HG02884 (cell line): ENCODE measurements around the gene FBXW10B.
"Not testable (repeated sequence)": the region's sequence is repeated elsewhere in the genome, so short reads cannot be mapped to it uniquely, and the experiment has no call there.

Experiments
- ATAC-seq: cut with Tn5 transposase; IDR thresholded peaks from one replicate; pipeline ENCODE4 v1.9.1; 2021; ENCODE audit warnings: mild to moderate bottlenecking, moderate library complexity; ENCODE audit not compliant: unreplicated experiment

FBXW10B gene

GRCh38 chr17:15619331-15620058 is at the start of gene FBXW10B:
FBXW10B (minus strand) TSS chr17:15619704; CDS start chr17:15619512, 192 bp downstream.
- ATAC-seq: not testable (repeated sequence)

- no peak for ATAC-seq
Observed at GRCh38 chr17:15663691-15664090, 44.2 kb upstream of the FBXW10B start.

GRCh38 chr17:15663176-15663575 is 43.7 kb upstream of the FBXW10B start:
- no peak for ATAC-seq

- no peak for ATAC-seq
Observed at GRCh38 chr17:15662681-15663080, 43.2 kb upstream of the FBXW10B start.

GRCh38 chr17:15660077-15660476 is 40.6 kb upstream of the FBXW10B start:
- ATAC-seq: no peak

- no peak for ATAC-seq
Observed at GRCh38 chr17:15659663-15660062, 40.2 kb upstream of the FBXW10B start.

GRCh38 chr17:15659236-15659635 is 39.7 kb upstream of the FBXW10B start:
- ATAC-seq: no peak

- ATAC-seq: no peak
Observed at GRCh38 chr17:15658296-15658695, 38.8 kb upstream of the FBXW10B start.

- ATAC-seq: no peak
Observed at GRCh38 chr17:15657868-15658267, 38.4 kb upstream of the FBXW10B start.

- ATAC-seq: no peak
Observed at GRCh38 chr17:15654886-15655561, 35.5 kb upstream of the FBXW10B start.

- not testable (repeated sequence) for ATAC-seq
Observed at GRCh38 chr17:15654401-15654800, 34.9 kb upstream of the FBXW10B start.

- ATAC-seq: no peak
Observed at GRCh38 chr17:15652960-15653359, 33.5 kb upstream of the FBXW10B start.

- ATAC-seq: peak; percentile 87
Observed at GRCh38 chr17:15651583-15652110, 32.1 kb upstream of the FBXW10B start.

- no peak for ATAC-seq
Observed at GRCh38 chr17:15650741-15651582, 31.5 kb upstream of the FBXW10B start.

- ATAC-seq: no peak
Observed at GRCh38 chr17:15649861-15650421, 30.4 kb upstream of the FBXW10B start.

GRCh38 chr17:15648386-15648785 is 28.9 kb upstream of the FBXW10B start:
- no peak for ATAC-seq

GRCh38 chr17:15645942-15646312 is 26.4 kb upstream of the FBXW10B start:
- ATAC-seq: not testable (repeated sequence)

- not testable (repeated sequence) for ATAC-seq
Observed at GRCh38 chr17:15645099-15645941, 25.8 kb upstream of the FBXW10B start.

GRCh38 chr17:15642505-15643251 is 23.2 kb upstream of the FBXW10B start:
- ATAC-seq: not testable (repeated sequence)
